H1 (cell line): Measurements from ENCODE around the gene FOXO6. TPM values are rescaled to one million over a fixed set of nuclear protein-coding genes. Genes with fewer than 3 reads are reported as not detected.
A peak's percentile ranks its signal among the peaks of the same experiment; 100 is the strongest.

Experiments used
- MAX ChIP-seq: IDR thresholded peaks from 2 replicates; pipeline ENCODE4 v1.6.1; 2012; ENCODE audit warnings: inconsistent platforms
- RAD21 ChIP-seq, 2 experiments: IDR thresholded peaks in 1 of 2; conservative IDR thresholded peaks in 1 of 2; 2 replicates each; pipeline ENCODE4 v1.6.1; 2011; ENCODE audit warnings: low read depth in 2 of 2, low read length in 2 of 2, improper control_type of control experiment in 1 of 2, inconsistent platforms in 1 of 2, mild to moderate bottlenecking in 1 of 2, moderate library complexity in 1 of 2
- polyA plus RNA-seq, 7 experiments: library from polyadenylated mRNA; depleted of rRNA in 3 of 7; stranded (reverse) in 5 of 7; unstranded in 2 of 7; fragments of >200 nt in 5 of 7; fragments of 200-250 nt in 2 of 7; gene quantifications; 1 replicate in 5 of 7; 2 replicates in 1 of 7; 4 replicates in 1 of 7; pipeline versions ENCODE4 v1.2.1 to v1.2.3, GENCODE V29; 2011 to 2013; ENCODE audit warnings: missing spikeins in 2 of 7, mixed read lengths in 2 of 7
- total RNA-seq: library from RNA; stranded (reverse); fragmentation: NEBNext Ultra II Directional; extraction: Animal tissue kit (Norgen Biotek cat#: 25700); gene quantifications from 2 replicates; pipeline ENCODE4 v1.2.1, GENCODE V29; 2021

FOXO6 gene
- total and polyA plus RNA-seq, 2 of the 8 experiments (the other 6 are each of a cell fraction or from before 2014, with no cell fraction given), result 0.59 to 3.0 TPM

GRCh38 chr1:41387667-41388091, 26.4 kb downstream of the FOXO6 start (continued):
- TF ChIP-seq RAD21 (IDR thresholded peaks at IDR 0.05 in 1 of 2, conservative IDR thresholded peaks at IDR 0.05 in 1 of 2; ENCODE audit: low read depth in 2 of 2, low read length in 2 of 2) (peak in 1 of 2 experiments; percentile 22; a peak in 1 of 4 replicates), MAX (peak; percentile 65)
